ENCODE measurements around the gene RGS1.

RGS1 gene

GRCh38 chr1:192627901-192628300 lies 52.3 kb downstream of the RGS1 start:
- DNase-seq, result no peak

- no peak for DNase-seq
Observed at GRCh38 chr1:192628396-192629057, 53.0 kb downstream of the RGS1 start.

GRCh38 chr1:192629612-192630011 lies 54.0 kb downstream of the RGS1 start:
- no peak for DNase-seq

Data from stimulated activated CD4-positive, alpha-beta T cell treated with anti-CD3 and anti-CD28 coated beads, Interleukin-4, amount 100 ng/mL, for 24 hours (primary cell).